Muscle layer of duodenum (tissue), 2 donors: ENCODE data around the gene CATSPERE.

Experiments used
- H3K27ac ChIP-seq: one replicate; pipeline ENCODE4 v1.7.0; 2013; ENCODE audit warnings: mild to moderate bottlenecking, low read length
- H3K27me3 ChIP-seq: one replicate; pipeline ENCODE4 v1.7.0; 2013; ENCODE audit warnings: low read depth, mild to moderate bottlenecking, control low read depth, low read length
- H3K36me3 ChIP-seq, 2 donors: one replicate each; pipeline ENCODE4 v1.7.0; 2013; ENCODE audit warnings: low read length in 2 of 2, control low read depth in 1 of 2, mild to moderate bottlenecking in 1 of 2; ENCODE audit not compliant: insufficient read depth in 2 of 2, control insufficient read depth in 1 of 2
- H3K4me1 ChIP-seq, 2 donors: one replicate each; pipeline ENCODE4 v1.7.0; 2013; ENCODE audit warnings: low read length in 2 of 2, mild to moderate bottlenecking in 2 of 2, control low read depth in 1 of 2, moderate library complexity in 1 of 2; ENCODE audit not compliant: insufficient read depth in 2 of 2, control insufficient read depth in 1 of 2
- H3K4me3 ChIP-seq, 2 donors: one replicate each; pipeline ENCODE4 v1.7.0; 2013; ENCODE audit warnings: low read length in 2 of 2, low read depth in 1 of 2, mild to moderate bottlenecking in 1 of 2
- H3K9me3 ChIP-seq, 2 donors: one replicate each; pipeline ENCODE4 v1.7.0; 2013; ENCODE audit warnings: low read length in 2 of 2, control low read depth in 1 of 2, mild to moderate bottlenecking in 1 of 2; ENCODE audit not compliant: control insufficient read depth in 1 of 2
- donor health status: healthy.

Gene CATSPERE

GRCh38 chr1:244636488-244637259, 175.6 kb downstream of the CATSPERE start:
- no peak overlapping the region for H3K4me3 ChIP-seq
- H3K27ac ChIP-seq: no peak overlapping the region
- H3K9me3 ChIP-seq: no peaks in the 10 kb centered on the region
- H3K27me3 ChIP-seq: no peaks in the 10 kb centered on the region
- no peaks in the 10 kb centered on the region for H3K4me1 ChIP-seq
- no peaks in the 10 kb centered on the region for H3K36me3 ChIP-seq

GRCh38 chr1:244639561-244639960, 178.5 kb downstream of the CATSPERE start:
- Histone ChIP-seq H3K9me3 (no peaks in the 10 kb centered on the region), H3K4me3 (no peak overlapping the region), H3K27ac (no peak overlapping the region), H3K36me3 (no peaks in the 10 kb centered on the region), H3K27me3 (no peaks in the 10 kb centered on the region), H3K4me1 (no peaks in the 10 kb centered on the region)

GRCh38 chr1:244640917-244641316, 179.8 kb downstream of the CATSPERE start:
- Histone ChIP-seq H3K4me3 (no peak overlapping the region), H3K27me3 (no peaks in the 10 kb centered on the region), H3K4me1 (no peaks in the 10 kb centered on the region), H3K36me3 (no peaks in the 10 kb centered on the region), H3K27ac (no peak overlapping the region), H3K9me3 (no peaks in the 10 kb centered on the region)

GRCh38 chr1:244642526-244642925, 181.5 kb downstream of the CATSPERE start:
- Histone ChIP-seq H3K9me3 (no peaks in the 10 kb centered on the region), H3K36me3 (no peaks in the 10 kb centered on the region), H3K27ac (no peak overlapping the region), H3K4me3 (no peak overlapping the region), H3K4me1 (no peaks in the 10 kb centered on the region), H3K27me3 (no peaks in the 10 kb centered on the region)

- Histone ChIP-seq H3K9me3 (no peaks in the 10 kb centered on the region), H3K27ac (no peak overlapping the region), H3K4me3 (no peak overlapping the region), H3K4me1 (no peaks in the 10 kb centered on the region), H3K27me3 (no peaks in the 10 kb centered on the region), H3K36me3 (no peaks in the 10 kb centered on the region)
Observed at GRCh38 chr1:244642988-244643387, 181.9 kb downstream of the CATSPERE start.

- no peaks in the 10 kb centered on the region for H3K9me3 ChIP-seq
- H3K4me1 ChIP-seq: no peaks in the 10 kb centered on the region
Observed at GRCh38 chr1:244645414-244645813, 184.3 kb downstream of the CATSPERE start.

GRCh38 chr1:244645890-244646289, 184.8 kb downstream of the CATSPERE start:
- Histone ChIP-seq H3K36me3 (no peaks in the 10 kb centered on the region), H3K4me3 (no peak overlapping the region), H3K4me1 (no peaks in the 10 kb centered on the region), H3K27me3 (no peaks in the 10 kb centered on the region), H3K9me3 (no peaks in the 10 kb centered on the region), H3K27ac (no peak overlapping the region)

More at GRCh38 chr1:244645414-244645813, 184.3 kb downstream of the CATSPERE start:
- Histone ChIP-seq H3K4me3 (no peak overlapping the region), H3K27ac (no peak overlapping the region), H3K36me3 (no peaks in the 10 kb centered on the region), H3K27me3 (no peaks in the 10 kb centered on the region)

GRCh38 chr1:244647819-244648218, 186.7 kb downstream of the CATSPERE start:
- Histone ChIP-seq H3K9me3 (no peaks in the 10 kb centered on the region), H3K36me3 (no peaks in the 10 kb centered on the region), H3K4me1 (peaks cover 0 to 6% of the 10 kb centered on the region in 2 donors), H3K27ac (no peak overlapping the region), H3K27me3 (no peaks in the 10 kb centered on the region), H3K4me3 (no peak overlapping the region)

GRCh38 chr1:244651956-244652622, 191.0 kb downstream of the CATSPERE start:
- peak overlapping the region; percentile 78 for H3K27ac ChIP-seq
- H3K4me1 ChIP-seq: peaks cover 5 to 22% of the 10 kb centered on the region in 2 donors
- H3K9me3 ChIP-seq: no peaks in the 10 kb centered on the region
- H3K4me3 ChIP-seq: peak overlapping the region; percentile 85 to 93
- no peaks in the 10 kb centered on the region for H3K27me3 ChIP-seq
- H3K36me3 ChIP-seq: no peaks in the 10 kb centered on the region

GRCh38 chr1:244652623-244653438, 191.8 kb downstream of the CATSPERE start, which contains the start of gene DESI2:
Gene DESI2, plus strand, starts transcription at chr1:244653126. Its CDS starts 188 bp downstream, at chr1:244653314.
- H3K4me1 ChIP-seq: peaks cover 5 to 22% of the 10 kb centered on the region in 2 donors
- peak within 1 kb of the TSS; percentile 78 for H3K27ac ChIP-seq
- H3K36me3 ChIP-seq: no peaks in the 10 kb centered on the region
- H3K27me3 ChIP-seq: no peaks in the 10 kb centered on the region
- no peaks in the 10 kb centered on the region for H3K9me3 ChIP-seq
- peak within 1 kb of the TSS; percentile 85 to 93 for H3K4me3 ChIP-seq
